Upper lobe of right lung (tissue), 1 donor: ENCODE measurements around the gene FOSL1. TPM values are rescaled to one million over a fixed set of nuclear protein-coding genes. Genes with fewer than 3 reads are reported as not detected.

ENCODE experiments used
- ATAC-seq: fragments of 200-7000 bp; cut with Tn5 transposase; one replicate; pipeline ENCODE4 v1.9.1; 2020; ENCODE audit warnings: mild to moderate bottlenecking, moderate library complexity
- DNase-seq: peaks from one replicate; pipeline ENCODE4 v3.0.0-alpha.2; 2020
- H3K27ac ChIP-seq: fragments of 200-600 bp; one replicate; pipeline ENCODE4 v1.8.0; 2022
- H3K27me3 ChIP-seq: fragments of 200-600 bp; one replicate; pipeline ENCODE4 v1.8.0; 2022; ENCODE audit warnings: mild to moderate bottlenecking
- H3K36me3 ChIP-seq: fragments of 200-600 bp; one replicate; pipeline ENCODE4 v1.8.0; 2022
- H3K4me1 ChIP-seq: fragments of 200-600 bp; one replicate; pipeline ENCODE4 v1.8.0; 2022
- H3K4me3 ChIP-seq: fragments of 200-600 bp; one replicate; pipeline ENCODE4 v1.8.0; 2022; ENCODE audit warnings: mild to moderate bottlenecking
- H3K9me3 ChIP-seq: fragments of 200-600 bp; one replicate; pipeline ENCODE4 v1.8.0; 2022
- intact Hi-C: fragments of 100-400 bp; cut with DNase I; formaldehyde crosslinking; loops from one replicate; pipeline ENCODE4 v1.11.0; 2022
- total RNA-seq: library from RNA; stranded (reverse); fragmentation: NEBNext Ultra II Directional; extraction: Animal tissue kit (Norgen Biotek cat#: 25700); gene quantifications from one replicate; pipeline ENCODE4 v1.2.1, GENCODE V29; 2021
- TF ChIP-seq, protein P1 (sequence below): fragments of 200-600 bp; IDR thresholded peaks from one replicate; pipeline ENCODE4 v1.8.0; 2022; ENCODE audit warnings: antibody characterized with exemption
- donor health status: DM: no; HTN: yes; CAD: no; lungs with severe emphysema.

Gene FOSL1
- total RNA-seq, 1 donor from 2014 or later, result 3.9 TPM

GRCh38 chr11:65925397-65925796 lies 25.2 kb upstream of the FOSL1 start:
- Histone ChIP-seq H3K27me3 (no peaks in the 10 kb centered on the region), H3K4me3 (no peak overlapping the region), H3K4me1 (peaks cover 8% of the 10 kb centered on the region), H3K36me3 (peaks cover 16% of the 10 kb centered on the region), H3K9me3 (no peaks in the 10 kb centered on the region), H3K27ac (no peak overlapping the region)
- DNase-seq (no peak), ATAC-seq (no peak)
- TF ChIP-seq, protein P1, sequence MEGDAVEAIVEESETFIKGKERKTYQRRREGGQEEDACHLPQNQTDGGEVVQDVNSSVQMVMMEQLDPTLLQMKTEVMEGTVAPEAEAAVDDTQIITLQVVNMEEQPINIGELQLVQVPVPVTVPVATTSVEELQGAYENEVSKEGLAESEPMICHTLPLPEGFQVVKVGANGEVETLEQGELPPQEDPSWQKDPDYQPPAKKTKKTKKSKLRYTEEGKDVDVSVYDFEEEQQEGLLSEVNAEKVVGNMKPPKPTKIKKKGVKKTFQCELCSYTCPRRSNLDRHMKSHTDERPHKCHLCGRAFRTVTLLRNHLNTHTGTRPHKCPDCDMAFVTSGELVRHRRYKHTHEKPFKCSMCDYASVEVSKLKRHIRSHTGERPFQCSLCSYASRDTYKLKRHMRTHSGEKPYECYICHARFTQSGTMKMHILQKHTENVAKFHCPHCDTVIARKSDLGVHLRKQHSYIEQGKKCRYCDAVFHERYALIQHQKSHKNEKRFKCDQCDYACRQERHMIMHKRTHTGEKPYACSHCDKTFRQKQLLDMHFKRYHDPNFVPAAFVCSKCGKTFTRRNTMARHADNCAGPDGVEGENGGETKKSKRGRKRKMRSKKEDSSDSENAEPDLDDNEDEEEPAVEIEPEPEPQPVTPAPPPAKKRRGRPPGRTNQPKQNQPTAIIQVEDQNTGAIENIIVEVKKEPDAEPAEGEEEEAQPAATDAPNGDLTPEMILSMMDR, result no peak
- intact Hi-C loops, result loop anchor here (10.0 kb wide), 1 partner anchor 49 kb away; no protein-coding TSS in a partner anchor

GRCh38 chr11:65922565-65922964 lies 22.4 kb upstream of the FOSL1 start:
- intact Hi-C loops, result loop anchor here (10.0 kb wide), 1 partner anchor 52 kb away; no protein-coding TSS in a partner anchor

DNA sequence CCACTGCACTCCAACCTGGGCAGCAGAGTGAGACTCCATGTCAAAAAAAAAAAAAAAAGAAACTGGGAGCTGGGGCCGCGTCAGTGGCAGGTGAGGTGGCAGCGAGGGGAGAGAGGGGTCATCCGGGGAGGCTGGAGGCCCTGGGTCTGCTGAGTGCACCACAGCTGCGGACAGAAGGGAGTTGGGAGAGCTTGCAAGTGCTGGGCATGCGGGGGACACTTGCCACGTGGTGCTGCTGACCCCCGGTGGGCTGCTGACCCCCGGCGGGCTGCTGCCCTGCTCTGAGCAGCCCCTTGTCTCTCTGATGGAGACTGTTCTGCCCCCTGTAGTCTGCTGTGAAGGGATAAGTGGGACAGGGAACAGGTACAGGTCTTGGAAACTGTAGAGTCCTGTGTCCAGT lies 21.7 kb upstream of the FOSL1 start:
- Histone ChIP-seq H3K4me3 (no peak overlapping the region), H3K27me3 (no peaks in the 10 kb centered on the region), H3K27ac (no peak overlapping the region), H3K9me3 (no peaks in the 10 kb centered on the region), H3K4me1 (peaks cover 26% of the 10 kb centered on the region), H3K36me3 (peaks cover 16% of the 10 kb centered on the region)
- DNase-seq, result no peak
- ATAC-seq, result no peak
- intact Hi-C loops, result loop anchor here (10.0 kb wide), 1 partner anchor 53 kb away; no protein-coding TSS in a partner anchor
- TF ChIP-seq, protein P1, result no peak

More at GRCh38 chr11:65922565-65922964, 22.4 kb upstream of the FOSL1 start:
- Histone ChIP-seq H3K27me3 (no peaks in the 10 kb centered on the region), H3K9me3 (no peaks in the 10 kb centered on the region), H3K36me3 (peaks cover 16% of the 10 kb centered on the region), H3K4me1 (peaks cover 19% of the 10 kb centered on the region), H3K4me3 (no peak overlapping the region), H3K27ac (no peak overlapping the region)
- no peak for DNase-seq
- TF ChIP-seq, protein P1, result no peak
- ATAC-seq, result no peak

DNA sequence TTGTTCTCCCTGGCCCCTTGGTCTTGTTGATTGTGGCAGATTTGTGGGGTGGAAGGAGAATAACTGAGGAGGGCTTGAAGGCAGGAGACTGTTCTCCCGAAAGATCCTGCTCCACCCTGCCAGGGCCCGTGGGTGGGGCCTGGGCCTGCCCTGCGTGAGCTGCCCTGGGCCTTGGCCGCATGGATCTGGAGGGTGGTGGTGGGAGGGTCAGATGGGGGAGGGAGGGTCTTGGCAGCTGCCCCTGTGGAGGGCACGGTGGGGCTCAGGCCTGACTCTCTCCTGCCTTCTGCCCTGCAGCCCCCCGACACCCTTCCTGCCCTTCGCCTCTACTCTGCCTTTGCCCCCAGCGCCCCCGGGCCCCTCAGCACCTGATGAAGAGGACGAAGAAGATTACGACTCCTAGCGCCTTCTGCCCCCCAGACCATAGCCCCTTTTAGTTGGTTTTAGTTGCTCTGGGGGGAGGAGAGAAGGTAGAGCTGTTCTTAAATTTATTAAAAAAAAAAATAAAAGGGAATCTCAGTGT lies 20.9 kb upstream of the FOSL1 start:
- intact Hi-C loops, result loop anchor here (10.0 kb wide), 1 partner anchor 54 kb away; no protein-coding TSS in a partner anchor
- Histone ChIP-seq H3K27ac (no peak overlapping the region), H3K4me3 (no peak overlapping the region), H3K9me3 (no peaks in the 10 kb centered on the region), H3K36me3 (peaks cover 16% of the 10 kb centered on the region), H3K4me1 (peaks cover 33% of the 10 kb centered on the region), H3K27me3 (no peaks in the 10 kb centered on the region)
- ATAC-seq (no peak), DNase-seq (no peak)
- TF ChIP-seq, protein P1, result no peak

- Histone ChIP-seq H3K4me1 (peaks cover 40% of the 10 kb centered on the region), H3K27ac (peak overlapping the region; percentile 81), H3K4me3 (peak overlapping the region; percentile 98), H3K27me3 (no peaks in the 10 kb centered on the region), H3K9me3 (no peaks in the 10 kb centered on the region), H3K36me3 (peaks cover 16% of the 10 kb centered on the region)
- TF ChIP-seq, protein P1, result no peak
- intact Hi-C loops, result loop anchor here (10.0 kb wide), 1 partner anchor 54 kb away; no protein-coding TSS in a partner anchor
- no peak for ATAC-seq
- DNase-seq, result peak; percentile 67
These were observed 20.2 kb upstream of the FOSL1 start for GRCh38 chr11:65920372-65920802.
